Stimulated activated CD4-positive, alpha-beta T cell treated with anti-CD3 and anti-CD28 coated beads, Interleukin-2, amount 100 ng/mL, for 48 hours (primary cell): ENCODE results near the gene PLXNA3.

Experiments
- DNase-seq, 2 donors: peaks; one replicate each; pipeline ENCODE4 v3.0.0-alpha.2; 2020

PLXNA3 gene

DNA sequence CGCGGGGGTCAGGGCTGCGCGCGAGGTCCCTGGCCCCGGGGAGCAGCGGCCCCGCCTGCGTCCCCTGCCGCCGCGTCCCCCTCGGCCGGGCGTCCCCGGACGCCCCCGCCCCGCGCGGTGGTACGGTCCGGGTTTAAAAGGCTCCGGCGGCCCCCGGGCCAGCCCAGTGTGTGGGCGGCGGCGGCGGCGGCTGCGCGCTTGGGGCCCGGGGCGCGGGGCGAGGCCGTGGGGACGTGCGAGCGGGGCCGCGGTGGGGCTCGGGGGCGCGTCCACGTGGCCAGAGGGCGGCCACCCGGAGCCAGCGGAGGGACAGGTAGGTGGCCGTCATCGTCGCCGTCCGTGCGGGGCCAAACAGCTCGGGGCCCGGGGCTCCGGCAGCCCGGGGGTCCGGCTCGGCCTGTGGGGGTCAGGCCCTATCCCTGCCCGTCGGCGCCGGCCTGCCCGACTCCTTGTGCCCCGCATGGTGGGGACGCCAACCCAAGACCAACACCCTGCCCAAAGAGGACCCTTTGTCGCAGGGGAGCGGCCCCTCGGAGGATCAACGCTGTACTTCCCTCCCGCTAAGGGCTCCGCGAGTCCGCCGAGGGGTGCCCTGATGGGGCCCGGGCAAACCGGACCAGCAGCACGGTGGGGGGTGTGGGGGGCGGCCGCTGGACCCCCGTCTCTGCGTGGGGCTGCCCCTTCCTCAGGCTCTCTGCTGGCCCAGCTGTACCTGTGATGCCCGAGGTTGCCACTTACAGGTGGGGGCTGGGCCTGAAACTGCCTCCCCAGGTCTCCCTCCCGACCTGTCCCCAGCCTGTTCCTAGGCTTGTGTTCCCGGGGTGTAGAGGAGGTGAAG, at the start of gene PLXNA3:
PLXNA3 (plus strand) TSS at position 166 of the 838 bp plus-strand sequence. CDS start 1,903 bp downstream, outside the sequence.
- peak; percentile 48 to 58 for DNase-seq

- no peak for DNase-seq
Measured at GRCh38 chrX:154408659-154409221, 49.3 kb upstream of the PLXNA3 start.

DNA sequence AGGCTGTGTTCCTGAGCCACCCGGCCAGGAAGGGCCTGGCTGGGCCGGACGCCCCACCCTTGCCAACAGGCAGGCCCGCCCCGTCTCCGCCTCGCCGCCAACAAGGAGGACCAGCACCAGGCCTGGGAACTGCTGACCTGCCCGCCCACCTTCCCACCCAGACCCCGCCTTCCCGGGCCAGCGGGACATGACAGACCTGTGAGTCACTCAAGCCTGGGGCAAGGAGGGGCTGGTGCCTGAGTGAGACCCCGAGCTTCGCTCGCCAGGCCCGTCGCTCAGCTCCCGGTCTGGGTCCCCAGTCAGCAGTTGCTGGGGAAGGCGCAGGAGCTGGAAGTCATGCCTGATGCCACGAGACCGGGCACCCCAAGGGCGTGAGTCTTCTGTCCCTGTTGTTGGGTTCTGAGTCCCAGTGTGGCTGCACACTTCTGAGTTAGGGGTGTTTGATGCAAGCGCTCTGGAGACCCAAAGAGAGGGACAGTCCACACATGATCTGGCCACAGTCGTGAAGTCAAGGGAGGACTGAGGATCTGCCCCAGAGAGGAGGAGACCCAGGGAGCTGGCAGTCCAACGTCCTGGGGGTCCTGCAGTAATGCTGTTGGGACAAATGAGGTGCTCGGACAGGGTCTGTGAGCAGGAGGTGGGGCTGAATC, 48.7 kb upstream of the PLXNA3 start, which contains the start of gene DNASE1L1:
DNASE1L1 (minus strand) TSS at position 33 of the 650 bp plus-strand sequence. CDS start 3,686 bp downstream, outside the sequence.
- no peak for DNase-seq

DNA sequence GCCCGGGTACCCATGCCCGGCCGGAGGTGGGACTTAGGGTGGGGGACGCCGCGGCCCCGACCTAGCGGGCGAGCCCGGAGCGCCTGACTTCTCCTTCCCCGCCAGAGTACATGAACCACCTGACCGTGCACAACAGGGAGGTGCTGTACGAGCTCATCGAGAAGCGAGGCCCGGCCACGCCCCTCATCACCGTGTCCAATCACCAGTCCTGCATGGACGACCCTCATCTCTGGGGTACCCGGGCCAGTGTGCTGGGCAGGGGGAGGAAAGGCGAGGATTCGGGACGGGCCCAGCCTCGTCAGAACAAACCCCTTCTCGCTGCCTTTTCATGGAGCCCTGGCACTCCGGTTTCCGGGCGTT, 46.1 kb upstream of the PLXNA3 start:
- peak in 1 of 2 donors; percentile 34 for DNase-seq

GRCh38 chrX:154412468-154412867, 45.6 kb upstream of the PLXNA3 start:
- no peak for DNase-seq

DNA sequence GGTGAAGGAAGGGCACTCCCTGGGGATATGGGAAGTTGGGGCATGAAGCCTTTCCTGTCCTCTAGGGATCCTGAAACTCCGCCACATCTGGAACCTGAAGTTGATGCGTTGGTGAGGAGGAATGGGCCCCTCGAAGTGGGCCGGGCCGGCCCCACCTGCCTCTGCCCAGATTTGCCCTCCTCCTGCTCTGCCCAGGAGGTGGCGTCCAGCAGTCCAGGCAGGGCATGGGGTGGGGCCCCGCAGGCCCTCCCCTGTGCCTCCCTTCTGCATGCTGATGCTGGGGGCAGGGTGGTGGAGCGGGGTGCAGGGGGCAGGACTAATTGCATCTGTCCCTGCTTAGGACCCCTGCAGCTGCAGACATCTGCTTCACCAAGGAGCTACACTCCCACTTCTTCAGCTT, 44.9 kb upstream of the PLXNA3 start:
- no peak for DNase-seq

GRCh38 chrX:154417157-154417556, 40.9 kb upstream of the PLXNA3 start:
- no peak for DNase-seq

DNA sequence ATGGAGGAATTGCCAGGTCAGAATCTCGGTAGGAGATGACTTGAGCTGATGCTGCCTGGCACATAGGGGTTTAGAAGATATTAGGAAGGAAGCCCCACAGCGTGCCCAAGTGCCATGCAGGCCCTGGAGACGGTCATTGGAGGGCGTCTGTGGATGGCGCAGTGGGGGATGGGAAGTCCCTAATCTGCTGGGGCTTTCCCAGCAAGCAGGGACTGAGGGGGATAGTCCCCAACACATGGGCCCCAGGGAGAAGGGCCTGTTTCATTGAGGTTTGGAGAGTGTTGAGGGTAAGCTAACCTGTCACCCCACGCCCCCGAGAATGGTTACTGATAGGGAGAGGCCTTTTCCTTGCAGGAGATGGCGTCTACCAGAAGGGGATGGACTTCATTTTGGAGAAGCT, 38.9 kb upstream of the PLXNA3 start:
- no peak for DNase-seq

DNA sequence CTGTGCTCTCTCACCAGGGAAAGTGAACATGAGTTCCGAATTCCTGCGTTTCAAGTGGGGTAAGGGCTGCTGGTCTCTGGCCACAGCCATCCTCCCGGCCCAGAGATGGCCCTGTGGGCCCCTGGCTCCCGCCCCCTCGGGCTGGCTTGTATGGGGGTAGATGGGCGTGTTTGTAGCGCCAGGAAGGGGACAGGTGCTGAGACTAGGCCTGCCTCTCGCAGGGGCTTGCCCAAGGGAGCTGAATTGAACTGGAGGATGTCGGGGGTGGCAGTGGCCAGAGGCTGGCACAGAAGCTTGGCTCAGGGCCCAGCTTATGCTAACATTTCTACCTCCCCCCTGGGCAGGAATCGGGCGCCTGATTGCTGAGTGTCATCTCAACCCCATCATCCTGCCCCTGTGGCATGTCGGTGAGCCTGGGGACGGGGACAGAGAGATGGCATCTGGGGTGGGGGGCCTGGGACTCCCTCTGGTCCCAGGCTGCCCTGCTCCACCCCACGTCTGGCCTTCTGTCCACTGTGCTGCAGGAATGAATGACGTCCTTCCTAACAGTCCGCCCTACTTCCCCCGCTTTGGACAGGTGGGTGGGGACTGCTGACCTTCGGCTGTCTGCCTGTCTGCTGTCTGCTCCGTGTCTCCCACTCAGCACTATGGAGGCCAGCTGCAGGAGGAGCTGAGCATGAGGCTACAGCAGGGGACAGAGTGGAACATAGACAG, 38.2 kb upstream of the PLXNA3 start:
- no peak for DNase-seq

- no peak for DNase-seq
Measured at GRCh38 chrX:154420402-154420756, 37.7 kb upstream of the PLXNA3 start.

- DNase-seq = no peak
Measured at GRCh38 chrX:154426916-154427770, 30.9 kb upstream of the PLXNA3 start.

DNA sequence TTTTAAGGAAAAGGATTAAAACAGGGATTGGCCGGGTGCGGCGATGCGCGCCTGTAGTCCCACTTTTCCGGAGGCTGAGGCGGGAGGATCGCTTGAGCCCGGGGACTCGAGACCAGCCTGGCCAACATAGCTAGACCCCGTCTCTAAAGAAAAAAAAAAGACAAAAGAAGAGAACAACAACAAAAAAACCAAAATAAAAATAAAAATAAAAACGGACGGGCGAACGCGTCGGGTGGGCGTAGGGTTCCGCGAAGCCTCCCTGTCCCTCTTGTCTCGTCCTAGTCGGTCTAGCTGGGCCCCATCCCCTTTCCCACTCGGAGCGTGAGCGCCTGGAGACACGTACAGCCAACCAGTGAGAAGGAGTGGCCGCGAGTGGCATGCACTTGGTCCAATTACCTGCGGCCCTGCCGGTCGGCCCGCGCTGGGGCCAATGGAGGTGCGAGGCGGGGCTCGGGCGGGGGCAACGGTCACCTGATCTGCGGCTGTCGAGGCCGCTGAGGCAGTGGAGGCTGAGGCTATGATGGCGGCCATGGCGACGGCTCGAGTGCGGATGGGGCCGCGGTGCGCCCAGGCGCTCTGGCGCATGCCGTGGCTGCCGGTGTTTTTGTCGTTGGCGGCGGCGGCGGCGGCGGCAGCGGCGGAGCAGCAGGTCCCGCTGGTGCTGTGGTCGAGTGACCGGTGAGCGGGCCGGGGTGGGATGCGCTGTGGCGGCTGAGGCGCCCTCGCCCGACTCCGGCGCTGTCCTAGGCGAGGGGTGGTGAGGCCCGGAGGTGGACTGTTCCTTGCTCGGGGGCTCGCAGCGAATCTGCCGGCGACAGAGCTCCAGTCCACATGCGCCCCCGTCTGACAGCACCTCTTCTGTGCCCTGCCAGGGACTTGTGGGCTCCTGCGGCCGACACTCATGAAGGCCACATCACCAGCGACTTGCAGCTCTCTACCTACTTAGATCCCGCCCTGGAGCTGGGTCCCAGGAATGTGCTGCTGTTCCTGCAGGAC, 29.6 kb upstream of the PLXNA3 start, which contains the start of gene ATP6AP1:
ATP6AP1 (plus strand) TSS at position 502 of the 996 bp plus-strand sequence; CDS start at position 518, 16 bp downstream.
- peak; percentile 77 to 80 for DNase-seq

- no peak for DNase-seq
Measured at GRCh38 chrX:154429711-154430110, 28.4 kb upstream of the PLXNA3 start.

DNA sequence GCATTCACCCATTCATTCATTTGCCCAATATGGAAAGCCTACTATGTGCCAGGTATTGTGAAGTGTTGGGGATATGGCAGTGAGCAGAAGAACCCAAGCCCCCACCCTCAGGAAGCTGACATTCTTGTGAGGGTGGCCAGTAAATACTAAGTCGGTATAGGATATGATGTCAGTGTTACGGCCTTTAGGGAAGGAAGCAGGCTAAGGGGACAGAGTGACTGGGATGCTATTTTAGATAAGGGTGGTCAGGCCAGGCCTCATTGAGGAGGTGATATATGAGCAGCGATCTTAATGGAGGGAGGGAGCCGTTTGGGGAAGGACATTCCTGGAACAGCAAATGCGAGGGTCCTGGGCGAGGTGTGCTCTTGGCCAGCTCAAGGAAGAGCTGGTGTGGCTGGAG, 27.6 kb upstream of the PLXNA3 start:
- DNase-seq = no peak

DNA sequence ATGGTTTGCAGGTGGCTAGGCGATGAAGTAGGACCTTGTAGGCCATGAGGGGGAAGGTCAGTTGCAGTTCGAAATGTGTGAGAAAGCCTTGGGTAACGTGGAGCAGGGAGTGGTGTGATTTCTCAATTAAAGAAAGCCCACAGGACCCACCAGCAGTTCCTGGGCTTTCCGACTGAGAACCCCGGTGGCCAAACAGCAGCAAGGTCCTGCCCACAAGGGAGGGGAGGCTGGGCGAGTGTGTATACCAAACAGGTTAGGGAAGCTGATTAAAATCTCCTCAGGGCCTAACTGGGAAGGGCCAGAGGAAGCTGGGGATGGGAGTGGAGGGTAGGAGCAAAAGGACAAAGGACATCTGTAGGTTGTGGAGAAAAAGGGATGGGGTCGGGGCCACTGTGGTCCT, 27.2 kb upstream of the PLXNA3 start:
- no peak for DNase-seq

DNA sequence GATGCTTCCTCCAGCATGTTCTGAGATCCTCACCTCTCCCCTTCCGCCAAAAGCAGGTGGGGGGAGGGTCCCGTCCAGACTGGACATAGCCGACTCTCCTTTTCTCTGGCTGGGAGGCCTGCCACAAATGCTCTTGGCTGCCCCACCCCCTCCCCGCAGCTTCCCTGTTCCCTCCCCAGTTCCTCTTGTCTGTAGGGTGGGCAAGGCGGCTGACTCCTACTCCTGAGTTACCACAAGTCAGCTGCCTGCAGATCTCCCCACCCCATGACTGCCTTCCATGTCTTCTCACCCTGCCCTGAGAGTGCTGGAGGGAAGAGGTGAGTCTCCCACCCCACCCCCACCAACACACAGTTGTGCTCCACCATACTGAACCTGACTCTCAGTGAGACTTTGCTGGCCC, 26.7 kb upstream of the PLXNA3 start:
- DNase-seq = no peak

DNA sequence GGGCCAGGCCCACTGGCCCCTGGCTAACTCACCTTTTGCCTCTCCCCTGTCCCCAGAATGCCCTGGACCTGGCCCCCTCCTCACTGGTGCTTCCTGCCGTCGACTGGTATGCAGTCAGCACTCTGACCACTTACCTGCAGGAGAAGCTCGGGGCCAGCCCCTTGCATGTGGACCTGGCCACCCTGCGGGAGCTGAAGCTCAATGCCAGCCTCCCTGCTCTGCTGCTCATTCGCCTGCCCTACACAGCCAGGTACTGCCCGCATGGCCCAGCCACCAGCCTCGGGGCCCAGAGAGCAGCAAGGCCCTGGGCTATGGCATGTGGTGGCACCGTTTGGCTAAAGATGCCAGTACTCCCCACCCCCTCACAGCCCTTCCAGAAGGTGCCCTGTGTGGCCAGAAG, 25.9 kb upstream of the PLXNA3 start:
- DNase-seq = no peak

GRCh38 chrX:154433605-154434004, 24.5 kb upstream of the PLXNA3 start:
- no peak for DNase-seq

- no peak for DNase-seq
Measured at GRCh38 chrX:154434394-154435168, 23.5 kb upstream of the PLXNA3 start.

DNA sequence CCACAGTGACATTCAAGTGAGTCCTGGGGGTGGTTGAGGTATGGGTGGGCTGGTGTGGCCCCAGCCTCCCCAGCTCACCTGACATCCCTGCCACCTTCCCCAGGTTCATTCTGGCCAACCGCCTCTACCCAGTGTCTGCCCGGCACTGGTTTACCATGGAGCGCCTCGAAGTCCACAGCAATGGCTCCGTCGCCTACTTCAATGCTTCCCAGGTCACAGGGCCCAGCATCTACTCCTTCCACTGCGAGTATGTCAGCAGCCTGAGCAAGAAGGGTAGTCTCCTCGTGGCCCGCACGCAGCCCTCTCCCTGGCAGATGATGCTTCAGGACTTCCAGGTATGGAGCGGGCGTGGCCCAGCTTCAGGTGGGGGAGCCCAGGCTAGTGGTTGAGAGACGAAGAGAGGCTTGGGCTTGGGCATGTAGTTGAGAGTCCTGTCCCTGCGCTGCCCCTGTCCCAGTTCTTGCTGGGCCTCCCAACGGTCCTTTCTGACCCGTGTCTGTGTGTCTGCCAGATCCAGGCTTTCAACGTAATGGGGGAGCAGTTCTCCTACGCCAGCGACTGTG, 22.8 kb upstream of the PLXNA3 start:
- DNase-seq = no peak
